Nucleus accumbens (tissue), 56 donors: Measurements from ENCODE around the gene TTC38.
"Not testable (repeated sequence)": the region's sequence is repeated elsewhere in the genome, so short reads cannot be mapped to it uniquely, and the experiment has no call there.

Source experiments
- DNase-seq, 56 donors: peaks; one replicate each; lab custom pipeline; 2025; lab: John Stamatoyannopoulos, UW

TTC38 gene

GRCh38 chr22:46244771-46245170 is 23.0 kb upstream of the TTC38 start:
- DNase-seq, result no peak

GRCh38 chr22:46245511-46245910 is 22.3 kb upstream of the TTC38 start:
- peak in 37 of 56 donors; percentile 13 to 77 (median 41) for DNase-seq

DNA sequence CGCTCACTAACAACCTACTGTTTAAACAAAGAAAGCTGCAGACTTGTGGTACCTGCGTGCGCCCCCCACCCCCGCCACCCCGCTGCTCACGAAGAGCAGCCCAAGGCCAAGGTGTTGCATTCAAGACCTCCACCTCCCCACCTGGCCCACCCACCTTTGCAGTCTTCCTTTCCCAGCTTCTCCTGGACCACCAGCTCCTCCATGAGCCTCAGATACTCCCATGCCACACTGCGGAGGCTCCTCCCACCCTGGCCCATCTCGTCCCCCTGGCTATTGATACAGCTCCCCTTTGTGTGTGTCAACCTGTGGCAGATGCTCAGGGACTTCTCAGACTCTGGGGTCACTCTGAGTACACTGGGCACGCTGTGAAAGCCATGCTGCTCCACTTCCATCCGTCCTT is 21.6 kb upstream of the TTC38 start:
- no peak for DNase-seq

- no peak for DNase-seq
Observed at GRCh38 chr22:46247443-46247975, 20.3 kb upstream of the TTC38 start.

DNA sequence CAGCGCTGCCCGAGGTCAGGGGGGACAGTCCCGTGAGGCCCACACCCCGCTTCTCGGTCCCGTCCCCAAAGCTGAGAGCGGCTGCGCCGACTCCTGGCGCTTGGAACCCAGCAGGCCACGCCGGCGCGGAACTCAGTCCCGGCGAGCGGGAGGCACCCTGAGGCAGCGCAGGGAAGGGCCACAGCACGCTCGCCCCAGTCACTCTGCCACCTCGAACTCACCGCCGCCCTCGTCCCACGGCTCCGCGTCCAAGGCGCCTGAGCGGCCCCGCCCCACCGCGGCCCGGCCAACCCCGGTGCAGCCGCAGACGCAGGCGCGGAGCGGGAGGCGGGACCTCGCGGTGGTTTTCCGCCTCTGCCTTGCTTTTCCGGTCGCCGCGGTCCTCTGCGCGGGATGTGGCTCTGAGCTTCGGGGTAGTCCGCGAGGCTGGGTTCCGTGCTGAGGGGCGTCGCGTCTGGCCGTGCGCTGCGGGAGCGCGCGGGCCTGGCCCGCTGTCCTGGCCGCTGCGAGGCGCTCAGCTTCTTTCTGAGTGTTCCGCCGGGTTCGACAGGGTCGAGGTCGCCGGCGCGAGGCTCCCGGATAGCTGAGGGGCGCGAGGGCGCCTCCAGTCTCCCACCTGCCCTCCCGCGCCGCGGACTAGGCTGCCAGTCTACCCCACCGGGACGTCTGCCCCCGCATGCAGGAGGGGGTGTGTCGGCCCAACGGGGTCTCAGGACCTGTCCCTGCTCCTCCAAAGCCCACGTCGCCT is 17.6 kb upstream of the TTC38 start, which contains the start of gene CDPF1:
TSS of gene CDPF1 (minus strand) at position 259 of the 748 bp plus-strand sequence. CDS start 2,009 bp downstream, outside the sequence.
- peak in 55 of 56 donors; percentile 47 to 93 (median 84) for DNase-seq

- peak in 2 of 56 donors; percentile 40 to 49 for DNase-seq
Observed at GRCh38 chr22:46250783-46251125, 17.1 kb upstream of the TTC38 start.

GRCh38 chr22:46251266-46251665 is 16.5 kb upstream of the TTC38 start:
- no peak for DNase-seq

DNA sequence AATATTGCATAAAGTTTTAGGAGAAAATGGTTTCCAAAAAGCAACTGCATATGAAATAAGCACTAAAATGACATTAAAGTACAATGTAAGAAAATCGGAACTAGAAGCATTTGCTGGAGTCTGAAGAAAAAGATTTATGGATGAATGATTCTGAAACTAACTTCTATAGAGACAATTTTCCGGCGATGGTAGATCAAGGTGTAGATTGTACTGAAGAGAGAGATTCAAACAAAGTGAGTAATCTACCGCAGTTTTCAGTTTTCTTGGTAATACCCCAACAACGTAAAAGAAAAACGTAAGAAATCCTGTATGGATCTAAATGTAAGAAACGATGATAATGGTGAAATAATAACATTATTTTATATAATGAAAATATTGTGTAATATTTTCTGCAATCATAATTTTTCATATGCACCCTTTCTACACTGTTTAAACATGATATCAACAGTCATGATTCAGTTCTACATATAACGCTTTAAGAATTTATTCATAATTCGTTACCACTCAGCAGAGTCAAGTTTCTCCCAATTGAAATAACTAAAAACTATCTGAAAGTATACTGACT is 15.9 kb upstream of the TTC38 start:
- DNase-seq, result no peak

DNA sequence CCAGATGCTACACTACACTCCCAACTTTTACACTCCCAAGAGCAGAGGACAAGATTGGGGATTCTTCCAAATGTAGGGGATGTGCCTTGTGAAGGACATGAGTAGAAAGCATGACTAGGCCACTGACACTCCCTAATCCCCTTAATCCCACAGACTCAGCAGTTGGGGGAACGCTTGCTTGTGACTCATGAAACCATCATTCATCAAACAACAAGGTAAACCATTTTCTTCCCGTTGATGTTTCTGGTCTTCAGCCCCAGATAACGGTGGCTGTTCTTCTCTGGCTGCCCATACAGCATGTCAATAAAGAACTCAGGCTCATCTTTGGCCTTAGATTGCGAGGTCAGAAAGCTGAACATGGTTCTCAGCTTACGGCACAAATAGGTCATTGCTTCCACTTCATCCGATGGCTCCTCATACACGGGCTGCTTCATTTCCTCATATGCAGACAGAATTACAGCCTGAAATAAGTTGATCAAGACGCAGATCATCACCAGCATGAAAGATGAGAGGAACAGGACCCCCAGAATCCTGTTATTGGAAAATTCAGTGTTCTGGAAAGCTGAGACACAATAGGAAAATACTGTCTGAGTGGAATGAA is 11.3 kb upstream of the TTC38 start:
- DNase-seq, result no peak

DNA sequence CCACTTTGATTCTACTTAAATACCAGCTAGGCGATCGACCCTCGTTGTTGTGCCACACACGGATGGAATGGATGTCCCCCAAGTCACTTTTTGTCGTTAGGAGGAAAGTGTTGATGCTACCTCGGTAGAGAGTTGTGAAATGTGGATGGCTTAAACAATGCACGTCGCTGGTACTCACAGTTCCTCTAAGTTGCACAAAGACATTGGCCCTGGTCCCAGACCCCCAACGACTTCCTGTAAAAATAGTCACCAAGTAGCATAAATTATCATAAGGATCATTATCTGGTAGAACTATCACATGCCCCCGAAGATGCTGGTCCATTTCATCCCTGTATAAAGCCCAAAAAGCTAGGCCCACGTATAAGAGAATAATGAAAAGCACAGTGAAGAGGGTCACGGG is 8.4 kb upstream of the TTC38 start:
- DNase-seq, result no peak

DNA sequence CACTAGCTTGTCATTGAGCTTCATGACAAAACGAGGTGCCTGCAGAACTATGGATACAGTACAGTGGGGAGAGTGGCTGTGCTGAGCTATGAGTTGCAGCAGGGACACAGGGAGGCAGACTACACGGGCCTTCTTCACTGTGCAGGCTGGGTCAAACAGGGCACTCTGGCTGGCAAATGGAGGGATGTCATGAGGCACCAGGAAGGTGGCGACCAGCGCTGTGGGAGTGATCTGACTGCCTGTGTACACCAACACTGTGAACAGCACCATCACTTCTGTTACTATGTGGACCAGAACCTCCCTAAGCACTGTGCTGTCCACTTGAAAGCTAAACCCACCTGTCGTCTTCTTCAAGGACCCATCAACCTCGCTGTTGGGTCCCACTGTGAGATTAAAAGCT is 7.8 kb upstream of the TTC38 start:
- DNase-seq, result no peak

DNA sequence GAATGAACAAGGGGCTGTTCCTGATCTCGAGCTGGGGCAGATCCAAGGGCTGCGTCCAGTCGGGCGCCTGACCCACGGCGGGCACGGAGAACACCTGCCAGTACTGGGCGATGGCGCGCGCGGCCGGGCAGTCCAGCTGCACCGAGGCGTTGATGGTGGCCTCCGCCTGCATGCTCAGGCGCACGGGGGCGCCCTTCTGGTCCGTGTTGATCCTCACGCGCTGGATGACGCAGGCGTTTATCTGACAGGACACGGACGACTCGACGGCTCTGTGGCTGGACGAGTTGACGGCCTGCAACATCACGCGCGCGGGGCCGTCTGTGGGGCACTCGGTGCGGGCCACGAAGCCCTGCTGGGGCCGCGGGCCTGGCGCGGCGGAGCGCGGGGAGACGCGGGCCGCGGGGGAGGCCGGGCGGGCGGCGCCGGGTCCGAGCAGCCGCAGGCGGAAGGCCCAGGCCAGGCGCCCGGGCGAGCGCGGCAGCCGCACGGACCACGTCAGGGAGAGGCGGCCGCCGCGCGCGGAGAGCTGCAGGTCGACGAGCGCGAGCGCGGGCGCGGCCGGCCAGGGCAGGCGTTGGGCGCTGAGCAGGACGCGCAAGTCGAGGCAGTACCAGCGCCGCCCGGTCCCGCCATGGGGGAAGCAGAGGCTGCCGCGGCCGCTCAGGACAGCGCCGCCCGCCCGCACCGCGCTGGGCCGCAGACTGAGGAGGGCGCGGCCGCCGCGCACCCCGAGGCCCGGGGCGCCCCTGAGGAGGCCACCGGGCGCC is 5.2 kb upstream of the TTC38 start:
- peak in 18 of 56 donors; percentile 4 to 39 (median 18) for DNase-seq

DNA sequence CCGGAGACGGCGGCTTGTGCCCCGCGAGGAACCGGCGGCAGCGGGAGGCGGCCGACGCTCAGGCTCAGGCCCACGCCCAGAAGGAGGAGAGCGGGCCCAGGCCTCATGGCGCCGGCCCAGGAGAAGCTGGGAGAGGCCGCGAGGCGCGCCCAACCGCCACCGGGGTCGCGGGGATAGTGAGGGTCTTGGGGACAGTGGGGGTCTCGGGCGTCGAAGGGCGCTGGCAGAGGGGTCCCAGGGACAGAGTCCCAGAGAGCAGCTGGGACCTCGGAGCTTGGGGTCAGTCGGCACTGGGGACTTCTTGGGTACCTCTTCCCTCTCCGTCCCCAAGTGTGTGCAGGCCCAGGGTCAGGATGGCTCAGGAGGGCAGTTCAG is 4.6 kb upstream of the TTC38 start, which contains the start of gene PKDREJ:
TSS of gene PKDREJ (minus strand) at position 128 of the 375 bp plus-strand sequence. CDS start at position 107, 21 bp downstream.
- no peak for DNase-seq

GRCh38 chr22:46264520-46264919 is 3.3 kb upstream of the TTC38 start:
- not testable (repeated sequence) for DNase-seq

DNA sequence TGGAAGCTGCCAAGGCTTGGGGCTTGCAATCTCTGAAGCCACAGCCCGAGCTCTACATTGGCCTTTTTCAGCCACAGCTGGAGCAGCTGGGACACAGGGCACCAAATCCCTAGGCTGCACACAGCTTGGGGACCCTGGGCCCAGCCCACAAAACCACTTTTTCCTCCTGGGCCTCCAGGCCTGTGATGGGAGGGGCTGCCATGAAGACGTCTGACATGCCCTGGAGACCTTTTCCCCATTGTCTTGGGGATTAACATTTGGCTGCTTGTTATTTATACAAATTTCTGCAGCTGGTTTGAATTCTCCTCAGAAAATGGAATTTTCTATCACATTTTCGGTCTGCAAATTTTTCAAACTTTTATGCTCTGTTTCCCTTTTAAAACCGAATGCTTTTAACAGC is 2.2 kb upstream of the TTC38 start:
- DNase-seq, result not testable (repeated sequence)

DNA sequence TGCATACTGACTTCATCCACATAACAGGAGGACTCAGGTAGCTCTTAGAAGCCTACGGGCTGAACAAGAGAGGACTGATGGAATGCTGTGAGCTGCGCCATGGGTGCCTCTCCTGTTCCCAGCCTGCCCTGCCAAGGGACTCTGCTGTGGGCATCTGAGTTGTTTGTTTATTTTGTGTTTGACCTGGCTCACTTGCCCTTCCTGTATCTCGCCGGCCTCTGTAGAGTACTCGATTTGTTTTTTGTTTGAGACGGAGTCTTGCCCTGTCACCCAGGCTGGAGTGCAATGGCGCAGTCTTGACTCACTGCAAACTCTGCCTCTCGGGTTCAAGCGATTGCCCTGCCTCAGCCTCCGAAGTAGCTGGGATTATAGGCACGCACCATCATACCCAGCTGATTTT is 1.8 kb downstream of the TTC38 start:
- DNase-seq, result no peak

- DNase-seq, result no peak
Observed at GRCh38 chr22:46272196-46272595, 4.4 kb downstream of the TTC38 start.

GRCh38 chr22:46272762-46273431 is 5.1 kb downstream of the TTC38 start:
- DNase-seq, result no peak

DNA sequence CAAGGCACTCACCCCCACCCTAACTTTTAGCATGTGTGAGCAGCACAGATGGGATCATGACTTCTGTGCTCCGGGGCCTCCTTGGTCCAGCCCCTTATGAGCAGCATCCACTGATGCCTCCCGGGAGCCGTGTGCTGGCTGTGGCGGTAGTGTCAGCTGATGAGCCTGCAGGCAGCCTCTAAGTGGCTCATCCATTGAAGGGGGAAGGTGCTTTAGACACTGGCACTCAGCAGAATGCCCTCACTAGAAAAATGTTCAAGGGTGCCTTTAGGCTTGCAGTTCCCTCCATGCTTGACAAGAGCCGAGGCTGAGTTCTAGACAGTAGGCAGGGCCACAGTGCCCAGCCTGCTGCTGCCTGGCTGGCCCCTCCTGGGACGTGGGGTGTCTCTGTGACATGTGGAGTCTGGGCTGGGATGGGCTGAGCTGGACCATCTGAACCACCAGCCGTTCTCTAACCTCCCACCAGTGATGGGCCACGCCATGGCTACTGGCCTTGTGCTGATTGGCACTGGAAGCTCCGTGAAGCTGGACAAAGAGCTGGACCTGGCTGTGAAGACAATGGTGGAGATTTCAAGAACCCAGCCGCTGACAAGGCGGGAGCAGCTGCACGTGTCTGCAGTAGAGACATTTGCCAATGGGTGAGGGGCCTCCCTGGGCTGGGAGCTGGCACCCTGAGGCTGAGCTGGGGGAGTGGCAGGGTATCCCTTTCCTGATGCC is 5.8 kb downstream of the TTC38 start:
- DNase-seq, result no peak

- no peak for DNase-seq
Observed at GRCh38 chr22:46274381-46274780, 6.6 kb downstream of the TTC38 start.
